AG09319 (cell line): ENCODE results near the gene LYSMD3.
A peak's percentile ranks its signal among the peaks of the same experiment; 100 is the strongest.

ENCODE experiments used
- DNase-seq: peaks from one replicate; pipeline ENCODE4 v3.0.0-alpha.2; 2010; ENCODE audit warnings: low read depth; ENCODE audit errors: extremely low read depth
- CTCF ChIP-seq: IDR thresholded peaks from 2 replicates; pipeline ENCODE4 v1.5.1; 2011; ENCODE audit warnings: low read depth, mild to moderate bottlenecking, inconsistent platforms, low read length, moderate library complexity

Gene LYSMD3

GRCh38 chr5:90480699-90481098 lies 48.7 kb downstream of the LYSMD3 start:
- TF ChIP-seq CTCF, result no peak
- no peak for DNase-seq

GRCh38 chr5:90479611-90480385 lies 49.6 kb downstream of the LYSMD3 start:
- DNase-seq, result no peak
- no peak for TF ChIP-seq CTCF

- TF ChIP-seq CTCF, result no peak
- DNase-seq, result no peak
These were observed 51.7 kb downstream of the LYSMD3 start for GRCh38 chr5:90477621-90478215.

- no peak for DNase-seq
- TF ChIP-seq CTCF, result no peak
These were observed 52.3 kb downstream of the LYSMD3 start for GRCh38 chr5:90477073-90477472.

GRCh38 chr5:90476391-90476790 lies 53.0 kb downstream of the LYSMD3 start:
- TF ChIP-seq CTCF, result no peak
- no peak for DNase-seq

GRCh38 chr5:90475436-90475980 lies 53.9 kb downstream of the LYSMD3 start:
- TF ChIP-seq CTCF, result no peak
- no peak for DNase-seq

GRCh38 chr5:90474235-90475107 lies 54.9 kb downstream of the LYSMD3 start, which contains the start of the genes MBLAC2 and POLR3G:
MBLAC2 (minus strand) TSS chr5:90474771; CDS start chr5:90474292, 479 bp downstream.
POLR3G (plus strand) TSS chr5:90474864; CDS start chr5:90485568, 10,704 bp downstream.
- TF ChIP-seq CTCF, result peak; percentile 45
- peak; percentile 62 for DNase-seq
